ENCODE measurements around the gene CD247. TPM values are rescaled to one million over a fixed set of nuclear protein-coding genes. Genes with fewer than 3 reads are reported as not detected.

CD247 gene
- total and polyA plus RNA-seq, 2 of the 4 experiments (the other 2 are of a cell fraction), result not detected

DNA sequence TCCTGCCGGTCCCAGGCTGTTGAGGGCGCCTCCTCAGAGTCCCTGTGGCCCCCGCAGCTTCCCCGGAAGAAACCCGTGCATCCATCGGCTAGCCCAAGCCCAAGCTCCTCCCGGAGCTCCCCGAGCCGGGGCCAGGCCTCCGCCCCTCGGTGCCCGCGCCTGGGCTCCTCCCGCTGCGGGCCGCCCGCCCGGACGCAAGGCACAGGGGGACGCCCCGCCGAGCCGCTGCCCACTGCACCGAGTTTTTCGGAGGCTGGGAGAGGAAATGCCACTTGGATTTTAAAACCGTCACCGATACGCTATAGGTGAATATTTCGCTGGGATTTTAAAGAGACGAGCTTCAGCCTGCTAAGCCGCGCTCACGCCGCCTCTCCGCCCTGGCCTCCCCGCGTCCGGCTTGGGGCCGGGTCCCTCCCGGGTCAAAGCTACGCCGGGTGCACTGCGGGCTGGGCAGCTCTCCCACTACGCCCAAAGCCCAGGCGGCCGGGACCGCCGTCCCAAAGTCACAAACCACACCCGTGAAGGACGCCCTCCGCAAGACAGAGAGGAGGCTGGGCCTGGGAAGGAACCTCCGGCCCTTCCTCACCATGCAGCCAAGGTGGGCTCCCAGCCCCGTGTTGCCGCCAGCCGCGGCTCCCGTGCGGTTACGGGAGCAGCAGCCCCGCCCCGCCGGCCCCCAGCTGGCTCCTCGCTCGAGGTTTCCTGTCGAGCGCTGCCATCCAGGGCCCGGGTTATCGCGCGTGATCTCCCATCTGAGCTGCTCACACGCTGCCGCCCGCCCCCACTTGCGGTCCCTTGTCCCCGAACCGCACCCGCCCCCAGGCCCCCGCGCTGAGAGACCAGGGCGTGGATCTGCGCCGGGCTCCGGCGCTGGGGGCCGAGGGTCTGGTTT lies 63.2 kb downstream of the CD247 start:
- intact Hi-C loops (cut with micrococcal nuclease), result loop anchor here (10.0 kb wide), 1 partner anchor 230 kb away; no protein-coding TSS in a partner anchor
- 2% methylated on average over 19 of the region's 85 CpGs; no CpG with 5 or more reads in 1 of the 2 experiments for WGBS, 2 experiments (ENCODE audit: extremely low coverage in 2 of 2, insufficient read length in 1 of 2)

More for the DNA sequence above, 63.2 kb downstream of the CD247 start:
- no peak overlapping the region for H2BK120ac ChIP-seq (ENCODE audit: low read depth, low read length)
- H2BK20ac ChIP-seq (ENCODE audit: low read depth, low read length), result no peak overlapping the region
- in situ Hi-C loops (cut with MboI; ENCODE audit: low sequenced_read_pairs), result no loop called here
- no peaks in the 10 kb centered on the region for H3K9me3 ChIP-seq (ENCODE audit: control insufficient read depth, insufficient read depth, low read length)
- peaks cover 25% of the 10 kb centered on the region for H3K27me3 ChIP-seq (ENCODE audit: control insufficient read depth, insufficient read depth, low read length)
- no peak overlapping the region for H3K18ac ChIP-seq (ENCODE audit: low read depth, low read length)
- no peak overlapping the region for H2AK9ac ChIP-seq (replicated peaks; ENCODE audit: low read depth, low read length, poor library complexity)
- no peak overlapping the region for H3K14ac ChIP-seq (replicated peaks; ENCODE audit: low read depth, low read length)
- H4K20me1 ChIP-seq (ENCODE audit: insufficient read depth, low read length), result no peaks in the 10 kb centered on the region
- H3K79me1 ChIP-seq (ENCODE audit: low read depth in 1 of 2, low read length in 2 of 2), result no peaks in the 10 kb centered on the region
- H4K91ac ChIP-seq (ENCODE audit: insufficient read depth, low read depth, low read length), result no peak overlapping the region
- peak; percentile 83 for ATAC-seq (ENCODE audit: low read depth)
- no peak for TF ChIP-seq MXI1 (IDR thresholded peaks at IDR 0.05; ENCODE audit: borderline replicate concordance, low read depth, low read length)
- no peak for TF ChIP-seq FOS (IDR thresholded peaks at IDR 0.05; ENCODE audit: low read depth, low read length)
- TF ChIP-seq CEBPB (IDR thresholded peaks at IDR 0.05; ENCODE audit: low read depth, low read length), result no peak
- no peak; the same call in 1 of the 2 replicates for TF ChIP-seq MAZ (IDR thresholded peaks at IDR 0.05; ENCODE audit: borderline replicate concordance, low read depth, low read length)
- TF ChIP-seq, protein P1, sequence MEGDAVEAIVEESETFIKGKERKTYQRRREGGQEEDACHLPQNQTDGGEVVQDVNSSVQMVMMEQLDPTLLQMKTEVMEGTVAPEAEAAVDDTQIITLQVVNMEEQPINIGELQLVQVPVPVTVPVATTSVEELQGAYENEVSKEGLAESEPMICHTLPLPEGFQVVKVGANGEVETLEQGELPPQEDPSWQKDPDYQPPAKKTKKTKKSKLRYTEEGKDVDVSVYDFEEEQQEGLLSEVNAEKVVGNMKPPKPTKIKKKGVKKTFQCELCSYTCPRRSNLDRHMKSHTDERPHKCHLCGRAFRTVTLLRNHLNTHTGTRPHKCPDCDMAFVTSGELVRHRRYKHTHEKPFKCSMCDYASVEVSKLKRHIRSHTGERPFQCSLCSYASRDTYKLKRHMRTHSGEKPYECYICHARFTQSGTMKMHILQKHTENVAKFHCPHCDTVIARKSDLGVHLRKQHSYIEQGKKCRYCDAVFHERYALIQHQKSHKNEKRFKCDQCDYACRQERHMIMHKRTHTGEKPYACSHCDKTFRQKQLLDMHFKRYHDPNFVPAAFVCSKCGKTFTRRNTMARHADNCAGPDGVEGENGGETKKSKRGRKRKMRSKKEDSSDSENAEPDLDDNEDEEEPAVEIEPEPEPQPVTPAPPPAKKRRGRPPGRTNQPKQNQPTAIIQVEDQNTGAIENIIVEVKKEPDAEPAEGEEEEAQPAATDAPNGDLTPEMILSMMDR (conservative IDR thresholded peaks at IDR 0.05; ENCODE audit: low read depth, low read length), result no peak
- no peak for TF ChIP-seq SMC3 (IDR thresholded peaks at IDR 0.05; ENCODE audit: low read depth, low read length)
- TF ChIP-seq, protein P2, sequence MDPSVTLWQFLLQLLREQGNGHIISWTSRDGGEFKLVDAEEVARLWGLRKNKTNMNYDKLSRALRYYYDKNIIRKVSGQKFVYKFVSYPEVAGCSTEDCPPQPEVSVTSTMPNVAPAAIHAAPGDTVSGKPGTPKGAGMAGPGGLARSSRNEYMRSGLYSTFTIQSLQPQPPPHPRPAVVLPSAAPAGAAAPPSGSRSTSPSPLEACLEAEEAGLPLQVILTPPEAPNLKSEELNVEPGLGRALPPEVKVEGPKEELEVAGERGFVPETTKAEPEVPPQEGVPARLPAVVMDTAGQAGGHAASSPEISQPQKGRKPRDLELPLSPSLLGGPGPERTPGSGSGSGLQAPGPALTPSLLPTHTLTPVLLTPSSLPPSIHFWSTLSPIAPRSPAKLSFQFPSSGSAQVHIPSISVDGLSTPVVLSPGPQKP (IDR thresholded peaks at IDR 0.05; ENCODE audit: borderline replicate concordance, low read depth, low read length), result no peak
- no peak overlapping the region for H2BK15ac ChIP-seq (ENCODE audit: low read depth, low read length)
- H2BK5ac ChIP-seq (ENCODE audit: low read depth, low read length, poor library complexity, severe bottlenecking), result no peak overlapping the region
- H3K27ac ChIP-seq (ENCODE audit: insufficient read depth, low read length), result no peak overlapping the region
- H3K4ac ChIP-seq (ENCODE audit: low read depth, low read length), result no peak overlapping the region
- no peak overlapping the region for H3K23ac ChIP-seq (ENCODE audit: low read depth, low read length)
- dilution Hi-C loops (cut with HindIII; ENCODE audit: low sequenced_read_pairs, unreplicated experiment), result no loop called here
- no peak overlapping the region for H2AK5ac ChIP-seq (ENCODE audit: low read depth, low read length)
- CTCF ChIA-PET, result no interaction called here
- POLR2A ChIA-PET (ENCODE audit: unreplicated experiment), result interaction anchor here (0.6 kb wide), 1 partner anchor 16 kb away, joined by 13 read pairs; no protein-coding TSS in a partner anchor
- H3K4me3 ChIP-seq (ENCODE audit: insufficient read depth, low read depth, low read length), result peak overlapping the region; percentile 56
- H3K56ac ChIP-seq (ENCODE audit: extremely low read depth, insufficient read depth, low read length), result no peak overlapping the region
- H3K9ac ChIP-seq (ENCODE audit: low read depth, low read length), result peak overlapping the region; percentile 45
- peak overlapping the region in 1 of 2 experiments; percentile 0; a peak in 1 of 4 replicates for H4K8ac ChIP-seq (ENCODE audit: low read depth in 2 of 2, low read length in 2 of 2)
- H2AFZ ChIP-seq (replicated peaks; ENCODE audit: low read length, poor library complexity), result peak overlapping the region; percentile 82
- no peak for DNase-seq
- no peaks in the 10 kb centered on the region for H3K4me1 ChIP-seq (ENCODE audit: control insufficient read depth, insufficient read depth, low read length)
- no peaks in the 10 kb centered on the region for H3K36me3 ChIP-seq (ENCODE audit: control insufficient read depth, insufficient read depth, low read length)
- H3K4me2 ChIP-seq (ENCODE audit: low read depth, low read length), result peak overlapping the region; percentile 83
- no TSS peak for BruUV-seq (replicated peaks)
- H4K5ac ChIP-seq (ENCODE audit: low read depth, low read length), result no peak overlapping the region
- no peaks in the 10 kb centered on the region; the same call in 1 of the 2 replicates for H3K9me1 ChIP-seq (ENCODE audit: insufficient read depth, low read length)
